Mesothelial cell of epicardium (in vitro differentiated cells): Measurements from ENCODE around the gene RBMS1. TPM values are rescaled to one million over a fixed set of nuclear protein-coding genes. Genes with fewer than 3 reads are reported as not detected.
"Not testable (repeated sequence)": the region's sequence is repeated elsewhere in the genome, so short reads cannot be mapped to it uniquely, and the experiment has no call there.

Source experiments
- DNase-seq, 2 experiments: peaks; one replicate each; pipeline ENCODE4 v3.0.0; 2021; ENCODE audit warnings: low spot score in 2 of 2; ENCODE audit not compliant: unreplicated experiment in 2 of 2
- H3K27ac Mint-ChIP-seq: 2 replicates; pipeline ENCODE4 v1.8.0; 2021; ENCODE audit warnings: mixed read lengths
- H3K27me3 Mint-ChIP-seq: 2 replicates; pipeline ENCODE4 v1.8.0; 2021; ENCODE audit warnings: low read depth, mixed read lengths
- H3K36me3 Mint-ChIP-seq: 2 replicates; pipeline ENCODE4 v1.8.0; 2021; ENCODE audit warnings: mixed read lengths
- H3K4me1 Mint-ChIP-seq: 2 replicates; pipeline ENCODE4 v1.8.0; 2021; ENCODE audit warnings: mixed read lengths
- H3K4me3 Mint-ChIP-seq: 2 replicates; pipeline ENCODE4 v1.8.0; 2021; ENCODE audit warnings: mild to moderate bottlenecking, moderate library complexity, mixed read lengths
- H3K9me3 Mint-ChIP-seq: 2 replicates; pipeline ENCODE4 v1.8.0; 2021; ENCODE audit warnings: mixed read lengths
- CTCF ChIP-seq: fragments of 200-600 bp; sonication (generic); IDR thresholded peaks from one replicate; pipeline ENCODE4 v1.5.0; 2021; ENCODE audit warnings: antibody characterized with exemption; ENCODE audit not compliant: unreplicated experiment
- total RNA-seq: library from RNA; stranded (reverse); gene quantifications from 3 replicates; pipeline ENCODE4 v1.2.1, GENCODE V29; 2021

RBMS1 gene
- total RNA-seq, 1 donor from 2014 or later: 128 TPM

- DNase-seq: no peak
- H3K36me3 Mint-ChIP-seq: peaks cover 23% of the 10 kb centered on the region
- no peaks in the 10 kb centered on the region for H3K27me3 Mint-ChIP-seq
- peaks cover 24% of the 10 kb centered on the region for H3K4me1 Mint-ChIP-seq
- no peak overlapping the region for H3K4me3 Mint-ChIP-seq
- peaks cover 7% of the 10 kb centered on the region for H3K9me3 Mint-ChIP-seq
- no peak for TF ChIP-seq CTCF
- H3K27ac Mint-ChIP-seq: peak overlapping the region; percentile 75
Measured at GRCh38 chr2:160426604-160427003, 67.0 kb downstream of the RBMS1 start.

GRCh38 chr2:160425434-160426151 is 68.0 kb downstream of the RBMS1 start:
- TF ChIP-seq CTCF: no peak
- H3K9me3 Mint-ChIP-seq: peaks cover 7% of the 10 kb centered on the region
- no peak overlapping the region for H3K4me3 Mint-ChIP-seq
- H3K27ac Mint-ChIP-seq: peak overlapping the region; percentile 76
- H3K4me1 Mint-ChIP-seq: peaks cover 24% of the 10 kb centered on the region
- DNase-seq: no peak
- H3K27me3 Mint-ChIP-seq: no peaks in the 10 kb centered on the region
- peaks cover 15% of the 10 kb centered on the region for H3K36me3 Mint-ChIP-seq

- H3K27ac Mint-ChIP-seq: no peak overlapping the region
- H3K4me3 Mint-ChIP-seq: no peak overlapping the region
- no peak for TF ChIP-seq CTCF
- DNase-seq: no peak
- no peaks in the 10 kb centered on the region for H3K27me3 Mint-ChIP-seq
- peaks cover 7% of the 10 kb centered on the region for H3K36me3 Mint-ChIP-seq
- H3K9me3 Mint-ChIP-seq: peaks cover 3% of the 10 kb centered on the region
- peaks cover 31% of the 10 kb centered on the region for H3K4me1 Mint-ChIP-seq
Measured at GRCh38 chr2:160423126-160423525, 70.5 kb downstream of the RBMS1 start.

GRCh38 chr2:160421646-160422501 is 71.7 kb downstream of the RBMS1 start:
- H3K36me3 Mint-ChIP-seq, H3K9me3 Mint-ChIP-seq, H3K4me3 Mint-ChIP-seq, H3K27ac Mint-ChIP-seq, DNase-seq, H3K27me3 Mint-ChIP-seq: not testable (repeated sequence)
- H3K4me1 Mint-ChIP-seq: peaks cover 34% of the 10 kb centered on the region

- H3K4me1 Mint-ChIP-seq: peaks cover 29% of the 10 kb centered on the region
- no peak overlapping the region for H3K27ac Mint-ChIP-seq
- peaks cover 3% of the 10 kb centered on the region for H3K9me3 Mint-ChIP-seq
- DNase-seq: no peak
- no peak overlapping the region for H3K4me3 Mint-ChIP-seq
- peaks cover 4% of the 10 kb centered on the region for H3K36me3 Mint-ChIP-seq
- no peaks in the 10 kb centered on the region for H3K27me3 Mint-ChIP-seq
- TF ChIP-seq CTCF: no peak
Measured at GRCh38 chr2:160420711-160421110, 72.9 kb downstream of the RBMS1 start.
